PC-9 (cell line): ENCODE data around the gene DNASE1L1.

Source experiments
- CTCF ChIP-seq: fragments of 200-600 bp; sonication (generic); conservative IDR thresholded peaks from 2 replicates; pipeline ENCODE4 v1.6.1; 2017; ENCODE audit warnings: mixed run types, antibody characterized with exemption, mild to moderate bottlenecking, moderate library complexity
- EZH2 ChIP-seq: fragments of 200-600 bp; sonication (generic); IDR thresholded peaks from 2 replicates; pipeline ENCODE4 v1.8.0; 2017; ENCODE audit warnings: antibody characterized with exemption, low read depth

DNA sequence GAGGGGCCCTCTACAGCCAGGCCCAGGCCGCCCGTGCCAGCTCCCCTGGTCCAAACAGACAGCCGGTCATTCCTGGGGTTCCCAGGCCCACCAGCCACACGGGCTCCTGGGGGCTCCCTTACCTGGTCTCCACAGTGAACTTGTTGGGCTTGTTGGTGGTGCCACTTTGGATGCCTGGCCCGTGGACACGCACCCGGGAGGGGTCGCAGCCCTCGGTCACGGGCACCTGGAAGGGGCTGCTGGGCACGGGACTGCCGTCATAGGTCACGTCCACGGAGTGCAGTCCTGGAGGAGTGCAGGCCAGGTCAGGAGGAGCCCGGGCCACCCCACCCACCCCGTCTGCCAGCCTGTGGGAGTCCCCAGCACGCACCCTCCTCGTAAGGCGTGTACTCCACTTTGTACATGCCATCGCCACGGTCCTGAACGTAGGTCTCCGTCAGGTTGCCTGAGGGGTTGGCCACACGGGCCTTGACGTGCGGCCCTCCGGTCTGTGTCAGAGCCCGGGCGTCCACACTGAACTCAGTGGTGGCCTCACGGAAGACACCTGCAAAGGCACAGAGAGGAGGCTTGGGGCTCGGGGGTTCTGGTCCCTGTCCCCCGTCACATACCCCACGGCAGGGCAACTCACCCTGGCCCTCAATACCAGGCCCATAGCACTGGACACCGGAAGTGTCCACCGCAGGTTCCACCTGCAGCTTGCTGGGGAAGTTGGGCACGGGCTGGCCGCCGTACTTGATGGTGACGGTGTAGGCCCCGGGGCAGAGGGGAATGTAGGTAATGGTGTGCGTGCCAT is 49.5 kb downstream of the DNASE1L1 start:
- TF ChIP-seq CTCF, result no peak
- TF ChIP-seq EZH2, result no peak
